Neutrophil (primary cell): ENCODE data around the gene MLN.

Experiments
- H3K27ac ChIP-seq: fragments of 200-600 bp; sonication (generic); 2 replicates; pipeline ENCODE4 v1.5.1; 2016; ENCODE audit warnings: mild to moderate bottlenecking, moderate library complexity
- H3K27me3 ChIP-seq: fragments of 200-600 bp; sonication (generic); 2 replicates; pipeline ENCODE4 v1.6.0; 2016; ENCODE audit warnings: mild to moderate bottlenecking
- H3K36me3 ChIP-seq: fragments of 200-600 bp; sonication (generic); 2 replicates; pipeline ENCODE4 v1.5.1; 2017
- H3K4me1 ChIP-seq, 2 experiments: fragments of 200-600 bp in 1 of 2; sonication (generic) in 1 of 2; 1 replicate in 1 of 2; 2 replicates in 1 of 2; pipeline versions ENCODE4 v1.5.1 to v1.6.1; 2013 to 2016; ENCODE audit warnings: low read depth in 1 of 2, low read length in 1 of 2, mild to moderate bottlenecking in 1 of 2, moderate library complexity in 1 of 2; ENCODE audit not compliant: control insufficient read depth in 1 of 2, insufficient read depth in 1 of 2
- H3K4me3 ChIP-seq, 2 experiments: fragments of 200-600 bp in 1 of 2; sonication (generic) in 1 of 2; 1 replicate in 1 of 2; 2 replicates in 1 of 2; pipeline ENCODE4 v1.5.1; 2013 to 2016; ENCODE audit warnings: low read depth in 1 of 2, low read length in 1 of 2, mild to moderate bottlenecking in 1 of 2, moderate library complexity in 1 of 2
- H3K9me3 ChIP-seq: fragments of 200-600 bp; sonication (generic); 2 replicates; pipeline ENCODE4 v1.5.1; 2016
- TF ChIP-seq, protein P1 (sequence below): fragments of 200-600 bp; sonication (generic); IDR thresholded peaks from 2 replicates; pipeline ENCODE4 v1.5.1; 2016; ENCODE audit warnings: antibody characterized with exemption

MLN gene

DNA sequence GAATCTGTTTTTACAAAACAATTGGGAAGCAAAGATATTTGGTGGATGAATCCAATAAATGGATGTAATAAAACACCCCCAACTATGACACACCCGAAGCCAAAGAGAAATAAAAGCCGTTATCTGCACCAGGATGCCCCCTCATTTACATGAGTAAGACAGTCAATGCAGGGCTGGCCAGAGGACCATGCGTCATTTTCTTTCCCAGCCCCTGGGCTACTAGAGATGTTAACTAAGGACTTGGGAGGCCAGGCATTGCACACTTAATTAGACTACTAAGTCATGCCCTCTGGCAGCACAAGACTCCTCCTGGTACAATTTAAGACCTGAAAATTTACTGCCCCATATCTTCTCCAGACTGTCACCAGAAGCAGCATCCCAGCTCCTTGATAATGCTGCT lies 18.0 kb downstream of the MLN start:
- no peaks in the 10 kb centered on the region for H3K9me3 ChIP-seq
- TF ChIP-seq, protein P1, sequence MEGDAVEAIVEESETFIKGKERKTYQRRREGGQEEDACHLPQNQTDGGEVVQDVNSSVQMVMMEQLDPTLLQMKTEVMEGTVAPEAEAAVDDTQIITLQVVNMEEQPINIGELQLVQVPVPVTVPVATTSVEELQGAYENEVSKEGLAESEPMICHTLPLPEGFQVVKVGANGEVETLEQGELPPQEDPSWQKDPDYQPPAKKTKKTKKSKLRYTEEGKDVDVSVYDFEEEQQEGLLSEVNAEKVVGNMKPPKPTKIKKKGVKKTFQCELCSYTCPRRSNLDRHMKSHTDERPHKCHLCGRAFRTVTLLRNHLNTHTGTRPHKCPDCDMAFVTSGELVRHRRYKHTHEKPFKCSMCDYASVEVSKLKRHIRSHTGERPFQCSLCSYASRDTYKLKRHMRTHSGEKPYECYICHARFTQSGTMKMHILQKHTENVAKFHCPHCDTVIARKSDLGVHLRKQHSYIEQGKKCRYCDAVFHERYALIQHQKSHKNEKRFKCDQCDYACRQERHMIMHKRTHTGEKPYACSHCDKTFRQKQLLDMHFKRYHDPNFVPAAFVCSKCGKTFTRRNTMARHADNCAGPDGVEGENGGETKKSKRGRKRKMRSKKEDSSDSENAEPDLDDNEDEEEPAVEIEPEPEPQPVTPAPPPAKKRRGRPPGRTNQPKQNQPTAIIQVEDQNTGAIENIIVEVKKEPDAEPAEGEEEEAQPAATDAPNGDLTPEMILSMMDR, result no peak
- peaks cover 21 to 22% of the 10 kb centered on the region in 2 experiments for H3K4me1 ChIP-seq
- no peak overlapping the region for H3K27ac ChIP-seq
- H3K27me3 ChIP-seq, result no peaks in the 10 kb centered on the region
- H3K4me3 ChIP-seq, result no peak overlapping the region
- H3K36me3 ChIP-seq, result peaks cover 45% of the 10 kb centered on the region

GRCh38 chr6:33784787-33785186 lies 19.0 kb downstream of the MLN start:
- H3K4me1 ChIP-seq, result peaks cover 21 to 22% of the 10 kb centered on the region in 2 experiments
- H3K27me3 ChIP-seq, result no peaks in the 10 kb centered on the region
- H3K4me3 ChIP-seq, result no peak overlapping the region
- TF ChIP-seq, protein P1, result no peak
- H3K27ac ChIP-seq, result no peak overlapping the region
- H3K9me3 ChIP-seq, result no peaks in the 10 kb centered on the region
- H3K36me3 ChIP-seq, result peaks cover 55% of the 10 kb centered on the region

DNA sequence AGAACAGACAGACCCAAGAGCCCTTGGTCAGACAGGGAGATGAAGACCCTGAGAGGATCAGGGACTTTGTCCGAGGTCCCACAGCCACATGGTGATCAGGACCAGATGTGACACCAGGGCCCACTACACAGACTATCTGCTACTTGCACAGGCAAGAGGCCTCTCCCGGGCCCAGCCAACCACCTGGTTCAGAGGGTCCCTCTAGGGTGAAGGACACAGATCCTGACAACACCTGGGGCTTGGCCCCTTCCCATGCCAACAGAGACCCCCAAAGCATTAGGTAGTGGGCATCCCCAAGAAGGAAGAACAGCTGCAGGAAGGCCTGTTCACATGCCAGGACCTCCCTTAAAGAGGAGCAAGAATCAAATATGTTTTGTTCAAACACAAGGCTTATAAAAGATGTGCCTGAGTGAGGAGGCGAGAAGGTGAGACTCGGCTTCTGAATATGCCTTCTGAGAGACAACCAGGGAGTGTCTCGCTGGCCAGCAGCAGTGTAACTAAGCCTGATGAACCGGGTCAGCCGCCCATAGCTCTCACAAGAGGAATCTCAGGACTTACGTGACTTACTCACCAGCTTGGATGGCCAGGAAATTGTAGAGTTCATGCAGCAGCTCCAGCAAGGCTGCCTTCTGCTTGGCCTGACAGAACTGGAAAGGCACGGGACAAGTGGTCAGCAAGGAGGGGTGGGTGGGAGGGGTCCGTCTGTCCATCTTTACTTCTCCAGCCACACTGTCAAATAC lies 19.9 kb downstream of the MLN start:
- peaks cover 63% of the 10 kb centered on the region for H3K36me3 ChIP-seq

GRCh38 chr6:33782561-33782960 lies 21.2 kb downstream of the MLN start:
- Histone ChIP-seq H3K4me3 (no peak overlapping the region), H3K9me3 (no peaks in the 10 kb centered on the region), H3K27me3 (no peaks in the 10 kb centered on the region), H3K27ac (no peak overlapping the region), H3K4me1 (peaks cover 10 to 14% of the 10 kb centered on the region in 2 experiments), H3K36me3 (peaks cover 77% of the 10 kb centered on the region)
- TF ChIP-seq, protein P1, result no peak

More for the DNA sequence above, 19.9 kb downstream of the MLN start:
- Histone ChIP-seq H3K9me3 (no peaks in the 10 kb centered on the region), H3K27me3 (no peaks in the 10 kb centered on the region), H3K27ac (no peak overlapping the region), H3K4me3 (no peak overlapping the region), H3K4me1 (peaks cover 18 to 21% of the 10 kb centered on the region in 2 experiments)
- TF ChIP-seq, protein P1, result no peak

GRCh38 chr6:33781131-33781975 lies 22.4 kb downstream of the MLN start:
- Histone ChIP-seq H3K36me3 (peaks cover 89% of the 10 kb centered on the region), H3K9me3 (no peaks in the 10 kb centered on the region), H3K27me3 (no peaks in the 10 kb centered on the region), H3K4me1 (peaks cover 0 to 2% of the 10 kb centered on the region in 2 experiments), H3K4me3 (no peak overlapping the region), H3K27ac (no peak overlapping the region)
- TF ChIP-seq, protein P1, result no peak
